Myocyte (in vitro differentiated cells): ENCODE data around the gene PKP4. TPM values are rescaled to one million over a fixed set of nuclear protein-coding genes. Genes with fewer than 3 reads are reported as not detected.
A peak's percentile ranks its signal among the peaks of the same experiment; 100 is the strongest.

ENCODE experiments used
- DNase-seq: peaks from one replicate; pipeline ENCODE4 v3.0.0-alpha.2; 2012; ENCODE audit warnings: low read depth
- total RNA-seq: library from RNA; depleted of rRNA; stranded (reverse); fragments of >200 nt; gene quantifications from 2 replicates; pipeline ENCODE4 v1.2.3, GENCODE V29; 2014

The PKP4 gene
- total RNA-seq, 1 donor from 2014 or later = 31.4 TPM

GRCh38 chr2:158542577-158542976, 85.8 kb downstream of the PKP4 start:
- DNase-seq = no peak

- DNase-seq = no peak
Observed at GRCh38 chr2:158543957-158544356, 87.2 kb downstream of the PKP4 start.

- DNase-seq = no peak
Observed at GRCh38 chr2:158544998-158545397, 88.2 kb downstream of the PKP4 start.

- no peak for DNase-seq
Observed at GRCh38 chr2:158546412-158547144, 89.8 kb downstream of the PKP4 start.

DNA sequence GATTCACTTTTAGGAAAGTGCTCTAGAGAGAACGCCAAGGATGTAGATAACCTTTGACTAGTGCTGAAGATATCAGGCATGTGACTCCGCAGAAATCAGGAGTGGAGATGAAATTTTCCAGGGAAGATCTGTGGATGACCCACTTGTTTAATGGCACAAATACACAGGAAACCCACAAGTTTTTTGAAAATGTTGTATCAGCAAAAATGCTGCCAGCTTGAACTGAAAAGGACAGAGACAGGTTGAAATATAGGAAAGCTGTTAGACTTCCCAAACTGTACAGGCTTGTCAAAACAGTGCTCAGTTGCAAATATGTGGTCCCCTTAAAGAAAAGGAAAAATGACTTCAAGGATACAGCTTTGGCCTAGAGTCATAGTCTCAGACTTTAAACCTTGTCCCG, 96.5 kb downstream of the PKP4 start:
- no peak for DNase-seq

GRCh38 chr2:158554996-158555395, 98.2 kb downstream of the PKP4 start:
- no peak for DNase-seq

- DNase-seq = no peak
Observed at GRCh38 chr2:158556124-158556523, 99.4 kb downstream of the PKP4 start.

GRCh38 chr2:158557752-158558151, 101.0 kb downstream of the PKP4 start:
- DNase-seq = no peak

DNA sequence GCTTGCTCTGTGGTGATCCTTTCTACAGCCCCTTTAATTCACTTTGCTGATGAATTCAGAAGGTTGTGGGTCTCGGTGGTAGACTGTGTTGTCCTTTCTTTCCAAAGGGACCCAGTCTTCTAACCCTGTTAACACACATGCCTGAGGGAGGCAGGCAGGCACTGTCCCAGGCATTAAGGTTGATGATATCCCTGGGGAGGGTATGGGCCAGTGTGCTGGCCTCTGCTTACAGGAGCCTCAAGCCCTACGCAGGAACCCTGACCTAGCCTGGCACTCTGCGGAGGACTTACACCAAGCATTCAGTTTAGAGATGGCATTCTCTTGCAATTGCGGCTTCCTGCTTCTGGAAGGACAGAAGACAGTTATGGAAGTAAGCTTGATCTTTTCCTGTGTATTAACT, 102.5 kb downstream of the PKP4 start:
- DNase-seq = no peak

GRCh38 chr2:158560259-158560658, 103.5 kb downstream of the PKP4 start:
- DNase-seq = no peak

DNA sequence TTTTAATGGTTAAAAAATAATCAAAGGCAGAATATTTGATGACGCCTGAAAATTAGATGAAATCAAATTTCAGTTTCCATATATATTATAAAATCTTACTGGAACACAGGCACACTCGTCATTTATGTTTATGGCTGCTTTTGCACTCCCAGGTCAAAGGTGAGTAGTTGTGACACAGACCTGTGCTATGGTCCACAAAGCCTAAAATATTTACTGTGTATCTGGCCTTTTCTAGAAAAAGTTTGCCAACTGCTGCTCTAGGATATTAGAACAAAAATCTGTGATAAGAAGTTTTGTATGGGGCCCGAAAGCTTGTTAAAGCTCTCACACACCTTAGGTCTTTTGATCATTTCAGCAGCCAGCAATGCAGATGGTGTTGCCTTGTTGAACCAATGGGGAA, 104.3 kb downstream of the PKP4 start:
- no peak for DNase-seq

DNA sequence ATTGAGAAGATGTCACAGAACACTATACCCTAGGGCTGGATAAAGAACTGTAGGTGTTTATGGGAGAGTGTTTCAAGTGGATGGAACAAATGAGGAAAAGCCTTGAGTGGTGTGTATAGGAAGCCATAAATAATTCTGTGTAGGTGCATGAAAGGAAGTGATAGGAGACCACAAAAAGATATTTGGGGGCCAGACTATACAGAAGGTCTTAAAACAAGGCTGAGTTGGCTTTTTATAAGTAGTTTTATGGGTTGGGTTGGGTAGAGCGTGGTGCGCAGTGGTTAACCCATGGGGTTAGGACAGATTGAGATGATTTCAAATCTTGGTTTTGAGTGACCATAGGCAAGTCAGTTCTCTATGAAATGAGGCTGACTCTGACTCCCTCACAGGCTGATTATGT, 110.5 kb downstream of the PKP4 start:
- DNase-seq = no peak

DNA sequence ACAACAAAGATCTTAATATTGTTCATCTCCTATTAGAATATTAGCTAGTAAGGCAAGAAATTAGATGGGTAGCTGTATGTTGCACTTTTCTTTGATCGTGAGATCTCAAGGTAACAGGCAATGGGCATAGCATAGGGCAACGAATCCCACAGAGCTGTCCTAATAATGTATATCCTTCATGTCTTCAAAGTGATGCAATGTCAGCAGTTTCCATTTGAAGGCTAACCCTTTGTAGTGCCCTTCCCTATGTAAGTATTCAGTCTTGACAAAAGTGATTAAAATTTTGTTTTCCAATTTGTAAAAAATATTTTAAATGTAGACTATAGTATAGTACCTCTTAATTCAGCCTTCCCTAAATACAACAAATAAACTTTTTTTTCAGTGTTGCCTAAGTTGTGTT, 112.5 kb downstream of the PKP4 start:
- DNase-seq = no peak

DNA sequence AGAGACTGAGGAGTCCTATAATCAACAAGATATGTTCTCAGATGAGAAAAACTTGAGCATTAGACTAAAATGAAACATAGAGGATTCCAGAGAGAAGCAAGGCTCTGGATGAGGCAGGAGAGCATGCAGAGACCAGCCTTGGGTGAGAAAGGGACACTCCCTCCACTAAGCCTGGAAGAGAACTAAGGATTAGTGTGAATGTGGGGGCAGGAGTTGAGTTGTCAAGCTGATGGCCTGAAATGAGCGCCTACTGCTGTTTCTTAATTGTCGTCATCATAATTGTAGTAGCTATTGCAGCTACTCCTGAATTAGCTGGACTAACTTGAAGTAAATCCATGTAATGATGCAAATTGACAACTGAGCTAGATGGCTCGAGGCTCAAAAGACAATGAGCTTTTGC, 114.1 kb downstream of the PKP4 start:
- DNase-seq = no peak

GRCh38 chr2:158573739-158574138, 117.0 kb downstream of the PKP4 start:
- DNase-seq = peak; percentile 7

- no peak for DNase-seq
Observed at GRCh38 chr2:158575051-158575635, 118.4 kb downstream of the PKP4 start.

DNA sequence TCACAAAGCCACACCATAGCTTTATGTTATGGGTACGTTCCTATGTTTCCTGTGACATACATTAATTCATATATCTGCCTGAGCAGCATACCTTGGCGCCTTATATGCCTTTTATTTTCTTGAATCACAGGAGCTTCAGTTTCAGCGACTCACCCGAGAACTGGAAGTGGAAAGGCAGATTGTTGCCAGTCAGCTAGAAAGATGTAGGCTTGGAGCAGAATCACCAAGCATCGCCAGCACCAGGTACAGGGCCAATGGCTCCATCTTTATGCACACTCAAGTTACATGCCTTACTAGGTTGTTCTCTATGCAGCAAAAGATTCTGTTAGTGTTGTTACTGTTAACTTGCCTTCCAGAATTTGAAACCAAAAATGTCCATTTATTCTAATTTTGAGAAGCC, 120.4 kb downstream of the PKP4 start:
- no peak for DNase-seq

GRCh38 chr2:158578703-158579330, 122.1 kb downstream of the PKP4 start:
- no peak for DNase-seq

DNA sequence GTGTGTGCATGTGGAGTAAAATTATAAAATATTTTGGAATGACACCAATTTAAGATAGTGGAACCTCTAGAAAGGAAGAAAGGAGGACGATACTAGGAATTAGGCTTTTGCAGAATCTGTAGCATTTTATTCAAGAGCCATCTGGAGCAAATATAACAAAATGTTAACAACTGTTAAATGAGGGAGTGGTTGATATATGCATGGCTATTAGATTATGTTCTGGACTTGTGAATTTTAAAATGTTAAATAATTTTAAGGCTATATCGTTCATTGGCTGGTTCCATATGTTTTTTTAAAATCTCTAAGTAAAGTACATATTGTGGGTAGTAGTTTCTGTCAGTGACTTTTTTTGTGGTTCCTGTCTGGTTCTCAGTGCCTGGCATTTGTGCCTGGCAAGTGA, 123.2 kb downstream of the PKP4 start:
- DNase-seq = no peak

DNA sequence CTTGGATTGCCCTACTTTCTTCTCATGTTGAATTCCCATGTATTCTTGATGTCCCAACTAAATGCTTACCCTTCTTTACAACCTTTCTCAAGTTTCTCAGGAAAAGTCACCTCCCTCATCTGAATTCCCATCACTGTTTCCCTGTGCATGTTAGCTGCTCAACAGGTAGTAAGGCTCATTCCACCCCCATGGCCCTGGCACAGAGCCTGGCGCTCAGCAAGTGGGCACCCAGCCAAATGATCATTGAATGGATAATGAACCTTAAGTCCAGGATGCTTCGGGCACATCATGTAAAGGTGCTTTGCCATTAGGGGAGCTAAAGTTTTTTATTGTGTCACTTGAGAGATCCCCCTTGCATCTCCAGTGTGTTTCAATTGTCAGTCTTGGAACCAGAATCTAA, 124.0 kb downstream of the PKP4 start:
- DNase-seq = no peak

GRCh38 chr2:158582670-158583069, 125.9 kb downstream of the PKP4 start:
- DNase-seq = no peak

DNA sequence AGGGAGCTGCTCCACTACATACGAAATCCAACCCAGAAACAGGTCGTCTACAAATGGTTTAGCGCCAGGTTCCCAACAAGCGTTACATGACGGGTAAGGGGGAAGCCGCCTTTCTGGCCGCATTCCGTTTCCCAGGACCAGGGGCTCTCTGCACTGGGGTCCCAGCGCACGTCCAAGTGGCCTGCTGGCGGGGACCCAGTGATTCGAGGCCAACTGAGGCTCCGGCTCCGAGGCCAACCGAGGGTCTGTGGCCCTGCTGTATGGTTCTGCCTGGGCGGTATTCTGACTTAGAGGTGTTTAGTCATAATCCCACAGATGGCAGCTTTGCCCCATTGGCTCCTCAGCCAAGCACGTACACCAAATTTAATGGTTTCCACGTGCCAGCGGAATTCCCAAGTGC, 127.2 kb downstream of the PKP4 start:
- no peak for DNase-seq

- DNase-seq = no peak
Observed at GRCh38 chr2:158586491-158586890, 129.7 kb downstream of the PKP4 start.
